SH-SY5Y (cell line): ENCODE data around the gene TPM4.

ENCODE experiments used
- GATA2 ChIP-seq: IDR thresholded peaks from 2 replicates; pipeline ENCODE4 v1.6.1; 2011; ENCODE audit warnings: mild to moderate bottlenecking, low read depth, low read length
- GATA3 ChIP-seq: IDR thresholded peaks from 2 replicates; pipeline ENCODE4 v1.6.1; 2011; ENCODE audit warnings: low read depth, mild to moderate bottlenecking, low read length, moderate library complexity

Gene TPM4

DNA sequence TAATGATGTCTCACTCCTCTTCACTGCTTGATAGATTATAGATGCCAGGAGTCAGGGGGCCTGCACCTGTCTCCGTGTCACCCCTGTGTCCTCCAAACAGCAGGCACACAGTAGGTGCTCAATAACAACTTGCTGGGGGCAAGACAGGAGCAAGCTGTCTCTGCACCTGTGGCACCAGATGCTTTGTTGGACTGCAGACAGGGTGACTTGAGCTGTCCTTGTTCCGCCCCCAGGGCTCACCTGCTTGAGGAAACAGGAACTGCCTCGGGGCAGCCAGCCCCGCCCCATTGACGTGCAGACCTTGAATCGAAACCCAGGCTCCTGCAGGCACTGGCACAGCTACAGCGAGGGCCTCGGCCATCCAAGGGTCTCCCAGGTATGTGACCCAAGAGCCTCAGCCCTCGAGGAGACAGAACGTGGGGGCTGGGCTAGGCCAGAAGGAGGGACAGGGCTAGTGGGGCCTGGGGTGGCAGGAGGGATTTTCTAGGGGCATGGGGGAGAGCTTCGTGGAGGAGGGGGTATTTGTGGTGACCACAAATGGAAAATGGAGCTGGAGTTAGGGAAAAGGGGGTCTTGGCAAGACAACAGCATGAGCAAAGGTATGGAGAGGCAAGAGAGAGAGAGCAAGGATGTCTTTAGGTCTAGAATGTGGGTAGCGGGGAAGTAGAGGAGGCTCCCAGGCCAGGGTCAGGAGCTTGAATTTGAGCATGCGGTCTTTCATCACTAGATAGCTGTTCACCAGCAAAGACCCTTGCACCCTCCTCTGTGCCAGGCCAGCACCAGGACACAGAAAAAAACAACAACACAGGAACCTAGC, 67.3 kb downstream of the TPM4 start, which contains the start of gene HSH2D:
HSH2D (plus strand) TSS at position 287 of the 817 bp plus-strand sequence. CDS start 5,066 bp downstream, outside the sequence.
- TF ChIP-seq GATA3 (no peak), GATA2 (no peak)

DNA sequence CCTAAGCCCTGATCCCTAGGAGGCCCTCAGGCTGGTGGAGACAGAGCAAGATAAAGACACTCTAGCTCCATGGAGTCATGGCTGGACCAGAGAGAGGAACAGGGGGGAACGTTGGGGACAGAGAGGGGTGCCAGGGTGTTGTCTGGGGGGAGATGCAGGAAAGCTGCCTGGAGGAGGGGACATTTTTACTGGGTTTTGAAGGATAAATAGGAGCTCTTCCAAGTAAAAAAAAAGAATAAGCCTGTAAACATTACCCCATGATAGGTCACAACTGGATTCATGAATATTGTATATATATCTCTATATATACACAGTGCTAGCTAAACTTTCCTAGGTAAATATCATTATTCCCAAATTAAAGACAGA, 67.9 kb downstream of the TPM4 start:
- no peak for TF ChIP-seq GATA3
- no peak for TF ChIP-seq GATA2

DNA sequence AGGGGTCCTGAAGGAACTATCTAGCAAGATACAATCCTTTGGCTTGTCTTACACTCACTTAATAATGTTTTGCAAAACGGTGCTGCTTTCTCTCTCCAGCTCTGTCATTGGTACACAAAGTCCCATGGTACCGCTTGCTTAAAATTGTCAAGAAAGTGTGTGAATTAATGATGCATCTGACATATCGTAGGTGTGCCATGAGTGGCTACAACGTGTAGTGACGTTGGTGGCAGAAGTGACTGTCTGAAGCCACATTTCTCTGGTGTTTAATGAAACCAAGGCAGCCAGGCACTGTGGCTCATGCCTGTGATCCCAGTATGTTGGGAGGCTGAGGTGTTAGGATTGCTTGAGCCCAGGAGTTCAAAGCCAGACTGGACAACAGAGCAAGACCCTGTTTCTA, 69.8 kb downstream of the TPM4 start:
- TF ChIP-seq GATA2: no peak
- no peak for TF ChIP-seq GATA3

DNA sequence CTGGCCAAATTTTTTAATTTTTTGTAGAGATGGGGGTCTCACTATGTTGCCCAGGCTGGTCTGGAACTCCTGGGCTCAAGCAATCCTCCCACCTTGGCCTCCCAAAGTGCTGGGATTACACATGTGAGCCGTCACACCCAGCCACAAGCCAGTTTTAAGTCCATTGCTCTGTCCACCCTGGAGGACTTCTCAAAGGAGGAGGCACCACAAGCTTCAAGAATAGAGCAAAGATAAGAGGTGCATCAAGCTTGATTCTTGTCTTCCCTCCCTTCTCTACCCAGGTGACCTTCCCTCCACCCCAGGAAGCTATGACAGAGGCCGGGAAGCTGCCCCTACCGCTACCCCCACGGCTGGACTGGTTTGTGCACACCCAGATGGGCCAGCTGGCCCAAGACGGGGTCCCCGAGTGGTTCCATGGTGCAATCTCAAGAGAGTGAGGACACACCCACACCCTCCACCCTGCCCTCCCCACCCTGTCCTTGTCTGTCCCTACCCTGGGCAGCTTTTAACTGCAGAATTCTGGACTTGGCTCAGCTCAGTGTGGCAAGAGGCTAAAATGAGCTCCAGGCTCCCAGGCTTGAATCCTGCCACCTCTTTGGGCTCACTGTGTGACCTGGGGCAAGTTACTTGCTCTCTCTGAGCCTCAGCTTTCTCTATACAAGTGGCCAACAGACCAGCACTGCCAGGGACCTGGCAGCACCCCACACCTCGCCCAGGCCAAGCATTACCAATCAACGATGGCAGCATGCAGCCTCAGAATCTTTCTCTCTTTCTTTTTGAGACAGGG, 72.3 kb downstream of the TPM4 start:
- TF ChIP-seq GATA3 (no peak), GATA2 (no peak)
